GM12865 (cell line): ENCODE measurements around the gene EIF2B5.
"Not testable (repeated sequence)": the region's sequence is repeated elsewhere in the genome, so short reads cannot be mapped to it uniquely, and the experiment has no call there.

Source experiments
- DNase-seq: peaks from one replicate; pipeline ENCODE4 v3.0.0; 2010; ENCODE audit warnings: low read depth
- H3K4me3 ChIP-seq: 2 replicates; pipeline ENCODE4 v1.5.1; 2011; ENCODE audit warnings: mild to moderate bottlenecking, low read depth, low read length, control low read depth
- TF ChIP-seq, protein P1 (sequence below): IDR thresholded peaks from 2 replicates; pipeline ENCODE4 v1.5.1; 2011; ENCODE audit warnings: low read length, control low read depth, low read depth, inconsistent platforms; ENCODE audit not compliant: insufficient read depth; ENCODE audit errors: missing control alignments

Gene EIF2B5

DNA sequence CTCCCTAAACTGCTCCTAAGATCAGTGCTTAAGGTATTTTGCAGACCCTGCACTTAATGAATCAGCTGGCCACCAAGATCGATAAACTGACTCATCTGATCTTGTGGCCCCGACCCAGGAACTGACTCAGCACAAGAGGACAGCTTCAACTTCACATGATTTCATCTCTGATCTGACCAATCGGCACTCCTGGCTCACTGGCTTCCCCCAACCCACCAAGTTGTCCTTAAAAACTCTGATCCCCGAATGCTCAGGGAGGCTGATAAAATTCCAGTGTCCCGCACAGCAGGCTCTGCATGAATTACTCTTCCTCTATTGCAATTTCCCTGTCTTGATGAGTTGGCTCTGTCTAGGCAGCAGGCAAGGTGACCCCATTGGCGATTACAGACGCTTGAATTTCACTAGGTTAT is 24.8 kb upstream of the EIF2B5 start:
- DNase-seq: no peak
- TF ChIP-seq, protein P1, sequence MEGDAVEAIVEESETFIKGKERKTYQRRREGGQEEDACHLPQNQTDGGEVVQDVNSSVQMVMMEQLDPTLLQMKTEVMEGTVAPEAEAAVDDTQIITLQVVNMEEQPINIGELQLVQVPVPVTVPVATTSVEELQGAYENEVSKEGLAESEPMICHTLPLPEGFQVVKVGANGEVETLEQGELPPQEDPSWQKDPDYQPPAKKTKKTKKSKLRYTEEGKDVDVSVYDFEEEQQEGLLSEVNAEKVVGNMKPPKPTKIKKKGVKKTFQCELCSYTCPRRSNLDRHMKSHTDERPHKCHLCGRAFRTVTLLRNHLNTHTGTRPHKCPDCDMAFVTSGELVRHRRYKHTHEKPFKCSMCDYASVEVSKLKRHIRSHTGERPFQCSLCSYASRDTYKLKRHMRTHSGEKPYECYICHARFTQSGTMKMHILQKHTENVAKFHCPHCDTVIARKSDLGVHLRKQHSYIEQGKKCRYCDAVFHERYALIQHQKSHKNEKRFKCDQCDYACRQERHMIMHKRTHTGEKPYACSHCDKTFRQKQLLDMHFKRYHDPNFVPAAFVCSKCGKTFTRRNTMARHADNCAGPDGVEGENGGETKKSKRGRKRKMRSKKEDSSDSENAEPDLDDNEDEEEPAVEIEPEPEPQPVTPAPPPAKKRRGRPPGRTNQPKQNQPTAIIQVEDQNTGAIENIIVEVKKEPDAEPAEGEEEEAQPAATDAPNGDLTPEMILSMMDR: no peak
- H3K4me3 ChIP-seq: no peak overlapping the region

DNA sequence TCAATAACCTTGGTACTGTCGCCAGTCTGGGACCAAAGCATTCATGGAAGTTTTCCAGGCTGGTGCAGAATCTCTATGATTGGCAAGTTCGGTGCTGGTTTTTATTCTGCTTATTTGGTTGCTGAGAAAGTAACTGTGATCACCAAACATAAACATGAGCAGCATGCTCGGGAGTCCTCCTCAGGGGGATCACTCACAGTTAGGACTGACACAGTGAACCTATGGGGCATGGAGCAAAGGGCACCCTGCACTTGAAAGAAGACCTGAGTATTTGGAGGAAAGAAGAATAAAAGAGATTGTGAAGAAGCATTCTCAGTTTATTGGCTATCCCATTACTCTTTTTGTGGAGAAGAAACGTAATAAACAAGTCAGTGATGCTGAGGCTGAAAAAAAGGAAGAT is 19.1 kb upstream of the EIF2B5 start:
- H3K4me3 ChIP-seq: no peak overlapping the region
- TF ChIP-seq, protein P1: no peak
- no peak for DNase-seq

DNA sequence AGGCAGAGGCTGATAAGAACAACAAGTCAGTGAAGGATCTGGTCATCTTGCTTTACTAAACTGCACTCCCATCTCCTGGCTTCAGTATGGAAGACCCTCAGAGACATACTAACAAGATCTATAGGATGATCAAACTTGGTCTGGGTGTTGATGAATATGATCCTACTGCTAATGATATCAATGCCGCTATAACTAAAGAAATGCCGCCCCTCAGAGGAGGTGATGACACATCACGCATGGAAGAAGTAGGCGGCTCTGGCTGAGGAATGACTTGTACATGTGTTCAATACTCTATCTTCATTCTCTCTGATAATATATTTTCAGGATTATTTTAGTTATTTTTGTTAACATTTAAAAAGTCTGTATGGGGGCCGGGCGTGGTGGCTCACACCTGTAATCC is 17.5 kb upstream of the EIF2B5 start:
- TF ChIP-seq, protein P1: no peak
- H3K4me3 ChIP-seq: no peak overlapping the region
- DNase-seq: no peak

DNA sequence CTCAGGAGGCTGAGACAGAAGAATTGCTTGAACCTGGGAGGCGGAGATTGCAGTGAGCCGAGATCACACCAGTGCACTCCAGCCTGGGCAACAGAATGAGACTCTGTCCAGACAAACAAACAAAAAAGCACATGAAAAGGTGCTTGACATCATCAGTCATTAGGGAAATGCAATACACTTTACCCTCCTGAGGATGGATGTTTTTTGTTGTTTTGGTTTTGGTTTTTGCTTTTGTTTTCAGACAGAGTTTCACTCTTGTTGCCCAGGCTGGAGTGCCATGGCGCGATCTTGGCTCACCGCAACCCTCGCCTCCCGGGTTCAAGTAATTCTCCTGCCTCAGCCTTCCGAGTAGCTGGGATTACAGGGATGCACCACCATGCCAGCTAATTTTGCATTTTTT is 14.1 kb upstream of the EIF2B5 start:
- not testable (repeated sequence) for DNase-seq, H3K4me3 ChIP-seq

DNA sequence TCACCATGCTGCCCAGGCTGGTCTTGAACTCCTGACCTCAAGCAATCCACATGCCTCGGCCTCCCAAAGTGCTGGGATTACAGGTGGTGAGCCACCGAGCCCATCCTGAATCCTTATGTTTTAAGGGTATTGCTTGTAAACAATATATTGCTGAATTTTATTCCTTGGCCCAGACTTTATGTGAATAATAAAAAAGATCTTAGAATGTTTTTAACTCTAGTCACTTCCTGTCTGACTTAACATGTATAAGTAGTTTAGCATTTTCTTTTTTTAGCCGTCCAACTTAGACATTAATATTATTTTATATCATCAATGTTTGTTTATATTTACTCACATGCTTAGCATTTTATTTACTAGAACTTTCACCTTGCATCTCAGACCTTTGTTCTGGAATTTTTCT is 9.2 kb upstream of the EIF2B5 start:
- TF ChIP-seq, protein P1: no peak
- DNase-seq: no peak
- H3K4me3 ChIP-seq: no peak overlapping the region

DNA sequence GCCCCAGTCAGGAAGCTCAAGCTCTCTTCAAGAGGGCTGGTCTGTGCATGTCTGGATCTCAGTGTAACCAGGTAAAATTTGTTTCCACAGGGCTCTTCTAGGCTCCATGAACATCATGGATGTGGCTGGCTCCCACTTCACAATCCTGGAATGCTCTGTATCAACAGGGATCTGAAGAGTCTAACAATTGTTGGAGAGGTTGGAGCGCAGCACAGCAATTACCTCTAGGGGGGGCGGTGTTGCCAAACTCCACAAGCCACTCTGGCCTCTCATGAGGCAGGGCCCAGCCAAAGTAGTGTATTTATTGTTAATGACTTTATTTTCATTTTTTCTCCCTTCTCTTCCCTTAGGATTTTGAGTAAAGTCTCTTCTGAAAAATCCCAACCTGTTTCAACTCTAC is 6.1 kb upstream of the EIF2B5 start:
- H3K4me3 ChIP-seq: no peak overlapping the region
- DNase-seq: peak; percentile 39
- TF ChIP-seq, protein P1: peak; percentile 57

DNA sequence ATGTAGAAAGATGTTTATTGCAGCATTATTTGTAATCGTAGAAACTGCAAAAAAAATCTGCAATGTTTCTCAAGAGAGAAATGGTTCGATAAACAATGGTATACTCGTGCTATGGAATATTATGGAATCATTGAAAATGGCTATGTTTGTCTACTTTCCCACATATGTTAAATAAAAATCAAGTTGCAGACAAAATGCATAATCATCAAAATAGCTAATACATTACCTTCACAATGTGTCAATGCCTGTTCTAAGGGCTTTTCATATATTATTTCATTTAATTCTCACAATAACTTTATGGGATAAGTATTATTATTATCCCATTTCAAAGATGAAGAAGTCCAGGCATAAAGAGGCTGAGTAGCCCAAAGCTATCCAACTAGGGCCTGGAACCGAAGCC is 2.2 kb upstream of the EIF2B5 start:
- no peak for DNase-seq
- TF ChIP-seq, protein P1: no peak
- no peak overlapping the region for H3K4me3 ChIP-seq
